ENCODE results near the gene MEGF11. TPM values are rescaled to one million over a fixed set of nuclear protein-coding genes. Genes with fewer than 3 reads are reported as not detected.

Gene MEGF11
- total and polyA plus RNA-seq, 10 donors, result 0.02 to 0.61 (median 0.23) TPM; not detected in 4

DNA sequence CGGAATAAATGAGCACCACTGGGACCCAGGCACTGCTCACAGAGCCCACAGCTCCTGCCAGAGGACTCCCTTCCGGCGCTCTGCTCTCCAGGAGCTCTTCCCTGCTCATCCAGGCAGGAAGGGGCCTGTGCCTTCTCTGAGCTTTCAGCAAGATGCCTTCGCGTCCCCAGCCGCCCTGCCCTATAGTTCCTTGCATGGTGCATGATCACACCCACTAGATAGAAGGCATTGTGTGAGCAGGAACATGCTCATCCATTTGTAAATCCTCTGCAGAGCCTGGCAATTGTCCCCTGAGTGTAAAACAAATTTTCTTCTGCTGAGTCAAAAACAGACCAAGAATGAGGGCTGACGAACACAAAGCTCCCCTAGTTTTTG is 181.6 kb downstream of the MEGF11 start:
- H3K27me3 ChIP-seq (replicated peaks in 1 of 7), result peaks cover 0 to 8% (median 0%) of the 10 kb centered on the region in 7 donors
- H3K27ac ChIP-seq, result no peak overlapping the region
- no peak for DNase-seq
- H3K4me1 ChIP-seq, result peaks cover 0 to 8% (median 0%) of the 10 kb centered on the region in 6 donors
- H3K4me3 ChIP-seq, result no peak overlapping the region
- H3K9me3 ChIP-seq, result no peaks in the 10 kb centered on the region
- TF ChIP-seq POLR2A (IDR thresholded peaks at IDR 0.05) (no peak), POLR2AphosphoS5 (IDR thresholded peaks at IDR 0.05) (no peak)
- TF ChIP-seq, protein P1, sequence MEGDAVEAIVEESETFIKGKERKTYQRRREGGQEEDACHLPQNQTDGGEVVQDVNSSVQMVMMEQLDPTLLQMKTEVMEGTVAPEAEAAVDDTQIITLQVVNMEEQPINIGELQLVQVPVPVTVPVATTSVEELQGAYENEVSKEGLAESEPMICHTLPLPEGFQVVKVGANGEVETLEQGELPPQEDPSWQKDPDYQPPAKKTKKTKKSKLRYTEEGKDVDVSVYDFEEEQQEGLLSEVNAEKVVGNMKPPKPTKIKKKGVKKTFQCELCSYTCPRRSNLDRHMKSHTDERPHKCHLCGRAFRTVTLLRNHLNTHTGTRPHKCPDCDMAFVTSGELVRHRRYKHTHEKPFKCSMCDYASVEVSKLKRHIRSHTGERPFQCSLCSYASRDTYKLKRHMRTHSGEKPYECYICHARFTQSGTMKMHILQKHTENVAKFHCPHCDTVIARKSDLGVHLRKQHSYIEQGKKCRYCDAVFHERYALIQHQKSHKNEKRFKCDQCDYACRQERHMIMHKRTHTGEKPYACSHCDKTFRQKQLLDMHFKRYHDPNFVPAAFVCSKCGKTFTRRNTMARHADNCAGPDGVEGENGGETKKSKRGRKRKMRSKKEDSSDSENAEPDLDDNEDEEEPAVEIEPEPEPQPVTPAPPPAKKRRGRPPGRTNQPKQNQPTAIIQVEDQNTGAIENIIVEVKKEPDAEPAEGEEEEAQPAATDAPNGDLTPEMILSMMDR (IDR thresholded peaks at IDR 0.05 in 8 of 11, conservative IDR thresholded peaks at IDR 0.05 in 3 of 11), result no peak
- 85 to 94% (median 93%) methylated on average over 6 to 7 of the region's 7 CpGs for WGBS, 5 donors
- H3K36me3 ChIP-seq, result no peaks in the 10 kb centered on the region
- intact Hi-C loops (cut with DNase I; ENCODE audit: low total_unique reads), result no loop called here

DNA sequence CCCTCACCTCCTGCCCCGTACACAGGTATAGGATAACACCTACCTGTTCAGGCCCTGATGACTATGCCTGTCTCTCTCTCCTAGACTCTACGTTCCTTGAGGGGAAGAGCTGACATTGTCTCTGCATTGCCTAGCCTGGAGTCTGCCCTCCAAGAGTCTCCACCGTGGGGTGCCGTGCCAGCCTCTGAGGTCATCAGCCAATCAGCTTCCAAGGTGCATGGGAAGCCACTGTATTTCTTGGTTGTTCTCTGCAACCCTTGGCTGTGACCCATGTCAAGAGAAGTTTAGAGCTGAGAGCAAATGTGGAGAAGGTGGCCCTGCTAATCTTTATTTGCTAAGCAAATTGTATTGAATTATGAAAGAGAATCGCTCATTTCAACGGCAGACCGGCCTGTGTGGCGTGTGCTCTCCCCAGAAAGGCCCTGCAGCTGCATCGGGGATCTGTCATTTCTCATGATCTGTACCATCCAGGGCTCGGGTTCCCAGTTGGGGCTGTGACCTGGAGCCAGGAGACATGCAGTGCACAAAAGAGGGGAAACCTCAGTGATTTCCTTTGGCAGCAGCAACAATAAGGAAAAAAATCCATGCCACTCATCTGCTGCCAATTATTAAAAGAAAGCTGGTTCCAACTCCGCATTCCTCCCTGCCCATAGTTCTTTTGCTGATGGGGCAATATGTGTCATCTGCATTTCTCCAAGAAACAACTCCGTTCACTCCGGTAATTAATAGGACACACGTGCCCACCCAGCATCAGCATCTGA is 182.2 kb downstream of the MEGF11 start:
- 85 to 93% (median 87%) methylated on average over 14 of the region's 14 CpGs for WGBS, 5 donors
- no peak for DNase-seq
- H3K27me3 ChIP-seq (replicated peaks in 1 of 7), result peaks cover 0 to 2% (median 0%) of the 10 kb centered on the region in 7 donors
- H3K4me3 ChIP-seq, result no peak overlapping the region
- peaks cover 0 to 8% (median 0%) of the 10 kb centered on the region in 6 donors for H3K4me1 ChIP-seq
- no peaks in the 10 kb centered on the region for H3K9me3 ChIP-seq
- TF ChIP-seq POLR2A (IDR thresholded peaks at IDR 0.05), result no peak
- TF ChIP-seq POLR2AphosphoS5 (IDR thresholded peaks at IDR 0.05), result no peak
- TF ChIP-seq, protein P1 (IDR thresholded peaks at IDR 0.05 in 8 of 11, conservative IDR thresholded peaks at IDR 0.05 in 3 of 11), result no peak
- H3K27ac ChIP-seq, result no peak overlapping the region
- H3K36me3 ChIP-seq, result no peaks in the 10 kb centered on the region
- intact Hi-C loops (cut with DNase I; ENCODE audit: low total_unique reads), result no loop called here

DNA sequence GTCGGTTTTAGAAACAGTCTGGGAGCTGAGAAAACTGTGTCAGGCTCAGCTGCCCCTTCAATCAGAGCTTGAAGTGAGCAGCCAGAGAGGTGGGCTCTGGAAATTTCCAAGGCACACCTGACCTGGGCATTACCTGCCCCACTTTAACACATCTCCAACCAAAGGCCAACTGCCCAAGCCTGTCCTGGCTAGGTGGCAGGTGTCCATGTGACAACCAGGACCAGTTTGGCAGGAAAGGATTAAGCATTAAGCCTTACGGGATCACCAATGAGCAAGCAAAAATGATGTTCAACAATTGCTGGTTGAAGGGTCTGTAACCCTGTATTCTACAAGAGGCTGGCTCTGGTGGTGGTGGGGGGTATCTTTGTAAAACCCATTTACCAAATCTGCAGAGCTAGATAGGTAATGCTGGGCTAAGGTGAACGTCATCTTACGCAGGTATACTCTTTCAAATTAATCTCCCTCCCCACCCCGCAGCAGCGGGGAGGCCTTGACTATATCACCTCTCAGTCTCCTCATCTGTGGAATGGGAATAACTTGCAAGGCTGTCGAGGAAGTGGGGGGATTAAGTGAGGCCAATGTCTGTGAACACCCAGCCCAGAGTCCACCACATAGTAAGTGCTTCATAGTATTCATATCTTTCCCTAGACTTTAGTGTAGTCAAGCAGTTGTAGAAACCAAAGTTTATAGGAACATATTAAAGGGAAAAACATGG is 183.2 kb downstream of the MEGF11 start:
- Histone ChIP-seq H3K4me3 (no peak overlapping the region), H3K27ac (no peak overlapping the region), H3K36me3 (no peaks in the 10 kb centered on the region), H3K4me1 (peaks cover 0 to 8% (median 0%) of the 10 kb centered on the region in 6 donors), H3K27me3 (replicated peaks in 1 of 7) (peaks cover 0 to 9% (median 0%) of the 10 kb centered on the region in 7 donors), H3K9me3 (no peaks in the 10 kb centered on the region)
- intact Hi-C loops (cut with DNase I; ENCODE audit: low total_unique reads), result no loop called here
- DNase-seq, result no peak
- TF ChIP-seq, protein P1 (IDR thresholded peaks at IDR 0.05 in 8 of 11, conservative IDR thresholded peaks at IDR 0.05 in 3 of 11), result no peak
- TF ChIP-seq POLR2A (IDR thresholded peaks at IDR 0.05) (no peak), POLR2AphosphoS5 (IDR thresholded peaks at IDR 0.05) (no peak)
- 89 to 94% (median 89%) methylated on average over 7 of the region's 7 CpGs for WGBS, 5 donors

DNA sequence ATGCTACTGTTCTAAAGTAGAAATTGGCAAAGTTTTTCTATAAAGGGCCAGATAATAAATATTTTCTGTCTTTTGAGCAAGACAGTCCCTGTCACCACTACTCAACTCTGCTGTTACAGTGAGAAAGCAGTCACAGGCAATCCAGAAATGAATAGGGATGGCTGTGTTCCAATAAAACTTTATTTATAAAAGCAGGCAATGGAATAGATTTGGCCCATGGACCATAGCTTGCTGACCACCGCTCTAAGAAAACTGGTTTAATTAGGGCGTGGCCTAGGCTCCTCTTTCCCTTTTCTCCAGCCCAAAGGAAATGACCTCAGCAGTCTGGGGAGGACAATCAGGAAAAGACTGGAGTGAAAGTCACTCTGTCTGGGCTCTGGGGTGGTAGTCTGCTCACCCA is 183.8 kb downstream of the MEGF11 start:
- peaks cover 0 to 8% (median 0%) of the 10 kb centered on the region in 6 donors for H3K4me1 ChIP-seq
- peaks cover 0 to 16% (median 0%) of the 10 kb centered on the region in 7 donors for H3K27me3 ChIP-seq (replicated peaks in 1 of 7)
- intact Hi-C loops (cut with DNase I; ENCODE audit: low total_unique reads), result no loop called here
- no peak overlapping the region for H3K27ac ChIP-seq
- TF ChIP-seq, protein P1 (IDR thresholded peaks at IDR 0.05 in 8 of 11, conservative IDR thresholded peaks at IDR 0.05 in 3 of 11), result no peak
- no peak for TF ChIP-seq POLR2A (IDR thresholded peaks at IDR 0.05)
- no peak for TF ChIP-seq POLR2AphosphoS5 (IDR thresholded peaks at IDR 0.05)
- H3K9me3 ChIP-seq, result no peaks in the 10 kb centered on the region
- no peaks in the 10 kb centered on the region for H3K36me3 ChIP-seq
- no peak for DNase-seq
- 55 to 78% (median 64%) methylated on average over 2 of the region's 2 CpGs for WGBS, 5 donors
- H3K4me3 ChIP-seq, result no peak overlapping the region
